GM19372 (cell line): Measurements from ENCODE around the gene ASB5.
"Not testable (repeated sequence)": the region's sequence is repeated elsewhere in the genome, so short reads cannot be mapped to it uniquely, and the experiment has no call there.

Experiments
- ATAC-seq: cut with Tn5 transposase; IDR thresholded peaks from one replicate; pipeline ENCODE4 v1.9.1; 2021; ENCODE audit warnings: mild to moderate bottlenecking, low read depth, moderate library complexity; ENCODE audit not compliant: unreplicated experiment

Gene ASB5

DNA sequence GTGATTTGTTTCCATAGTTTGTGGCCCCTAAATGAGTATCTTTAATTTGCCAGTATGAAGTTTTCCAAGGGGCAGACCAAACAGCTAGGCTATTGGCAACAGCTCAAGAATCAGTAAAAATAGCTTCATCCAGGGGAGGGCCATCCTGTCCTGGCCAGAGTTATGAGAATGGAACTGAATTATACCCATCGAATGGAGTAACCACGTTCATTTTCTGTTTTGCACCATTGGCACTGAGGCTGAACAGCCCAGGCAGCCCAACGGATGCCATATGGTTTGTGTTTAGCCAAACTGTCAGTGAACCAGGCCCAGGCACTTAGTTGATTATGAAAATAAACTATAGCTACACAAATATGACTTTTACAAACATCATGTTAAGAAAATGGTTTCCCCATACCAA is 17.7 kb upstream of the ASB5 start:
- ATAC-seq: no peak

DNA sequence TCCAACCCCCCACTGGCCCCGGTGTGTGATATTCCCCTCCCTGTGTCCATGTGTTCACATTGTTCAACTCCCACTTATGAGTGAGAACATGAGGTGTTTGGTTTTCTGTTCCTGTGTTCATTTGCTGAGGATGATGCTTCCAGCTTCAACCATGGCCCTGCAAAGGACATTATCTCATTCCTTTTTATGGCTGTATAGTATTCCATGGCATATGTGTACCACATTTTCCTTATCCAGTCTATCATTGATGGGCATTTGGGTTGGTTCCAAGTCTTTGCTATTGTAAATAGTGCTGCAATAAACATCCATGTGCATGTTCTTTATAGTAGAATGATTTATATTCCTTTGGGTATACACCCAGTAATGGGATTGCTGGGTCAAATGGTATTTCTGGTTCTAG is 10.5 kb upstream of the ASB5 start:
- not testable (repeated sequence) for ATAC-seq

DNA sequence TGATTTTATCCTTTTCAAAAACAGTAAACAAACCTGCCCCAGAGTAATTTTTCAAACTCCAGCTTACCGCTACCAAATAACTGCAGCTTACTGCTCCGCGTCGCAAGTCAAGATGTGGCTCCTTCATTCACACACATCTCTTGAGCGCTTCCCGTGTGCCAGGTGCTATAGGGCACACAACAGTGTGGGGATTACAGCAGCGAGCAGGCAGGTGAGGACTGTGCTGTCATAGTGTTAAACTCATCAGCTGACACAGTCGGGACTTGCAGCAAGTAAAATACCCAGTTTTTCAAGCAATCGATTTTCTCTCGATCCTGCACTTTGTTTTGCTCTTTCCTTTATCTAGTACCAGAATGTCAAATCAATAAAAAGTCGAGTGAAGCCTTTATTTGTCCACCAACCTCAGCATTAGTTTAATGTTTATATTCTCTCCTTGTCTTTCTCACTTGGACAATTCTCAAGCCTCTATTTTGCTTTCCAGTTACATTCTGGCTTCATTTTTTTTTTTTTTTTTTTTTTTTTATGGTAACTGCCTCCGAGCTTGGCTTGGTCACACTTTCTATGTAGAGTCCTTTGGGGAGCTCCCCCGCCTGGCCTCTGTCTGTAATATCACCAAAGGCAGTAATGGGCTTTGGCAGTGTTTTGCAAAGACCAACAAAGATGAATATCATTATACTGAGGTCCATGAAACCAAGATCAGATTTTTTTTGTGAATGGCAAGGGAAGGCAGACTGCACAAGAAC is 8.3 kb upstream of the ASB5 start:
- peak; percentile 95 for ATAC-seq

DNA sequence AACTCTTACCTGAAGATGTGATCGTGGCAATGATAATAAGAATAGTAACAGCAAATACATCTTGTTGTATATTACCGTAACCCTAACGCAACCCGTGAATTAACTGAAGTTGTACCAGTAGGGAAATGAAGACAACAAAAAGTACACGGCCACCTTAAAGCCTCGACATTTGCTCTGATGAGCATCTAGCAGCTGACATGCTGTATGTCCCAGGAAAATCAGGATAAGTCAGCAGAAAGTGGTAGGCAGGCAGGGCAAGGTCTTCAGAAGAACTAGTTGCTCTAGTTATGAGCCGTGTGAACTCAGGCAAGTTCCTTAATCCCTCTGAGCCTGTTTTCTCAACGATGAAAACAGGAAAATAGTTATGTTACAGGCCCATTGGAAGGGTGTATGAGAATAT is 7.7 kb upstream of the ASB5 start:
- ATAC-seq: no peak

DNA sequence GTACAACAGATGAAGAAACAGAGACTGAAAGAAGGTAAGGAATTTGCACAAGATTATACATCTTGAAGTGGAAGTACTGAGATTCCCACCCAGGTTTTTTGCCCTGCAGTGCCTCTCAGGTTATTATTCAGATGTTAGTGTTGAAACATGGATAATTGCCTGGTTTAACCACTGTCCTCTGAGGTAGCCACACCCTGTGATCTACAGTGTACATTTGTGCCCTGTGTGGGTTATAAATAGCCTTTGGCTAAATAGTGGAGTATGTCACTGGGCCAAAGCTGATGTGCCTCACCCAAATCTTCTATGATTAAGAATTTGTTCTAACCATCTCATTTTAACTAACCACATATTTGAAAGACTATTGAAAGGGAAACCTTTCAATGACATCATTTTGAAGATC is 5.4 kb upstream of the ASB5 start:
- ATAC-seq: no peak

DNA sequence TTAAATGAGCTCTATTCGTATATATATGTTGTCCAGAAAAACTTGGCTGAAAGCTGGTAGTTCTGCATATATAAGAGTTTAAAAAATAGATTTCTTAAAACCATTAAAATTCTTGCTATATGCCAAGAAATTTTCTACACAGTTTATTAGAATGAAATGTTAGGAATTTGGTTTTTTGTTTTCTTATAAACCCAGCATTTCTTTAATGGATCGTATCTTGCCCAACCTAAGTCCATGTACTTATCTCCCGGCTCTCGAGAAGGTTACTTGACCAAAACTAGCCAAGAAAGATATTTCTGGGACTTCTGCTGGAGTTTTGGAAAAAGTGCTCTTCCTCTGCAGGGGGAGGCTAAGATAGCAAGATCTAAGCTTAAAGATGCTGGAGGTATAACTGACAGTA is 4.7 kb upstream of the ASB5 start:
- no peak for ATAC-seq

DNA sequence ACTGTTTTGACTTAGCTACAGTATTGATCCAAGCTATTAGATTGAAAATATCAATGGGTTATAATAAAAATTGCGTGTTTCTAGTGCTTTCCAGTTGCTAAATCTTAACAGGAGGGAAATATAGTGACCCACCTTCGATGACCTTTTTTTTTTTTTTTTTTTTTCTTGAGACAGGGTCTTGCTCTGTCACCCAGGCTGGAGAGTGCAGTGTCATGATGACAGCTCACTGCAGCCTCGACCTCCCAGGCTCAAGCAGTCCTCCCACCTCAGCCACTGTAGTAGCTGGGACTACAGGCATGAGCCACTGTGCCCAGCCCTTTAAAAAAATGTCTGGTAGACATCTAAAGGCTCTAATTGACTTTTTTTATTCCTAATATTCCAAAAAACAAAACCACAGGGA is 3.8 kb upstream of the ASB5 start:
- no peak for ATAC-seq

DNA sequence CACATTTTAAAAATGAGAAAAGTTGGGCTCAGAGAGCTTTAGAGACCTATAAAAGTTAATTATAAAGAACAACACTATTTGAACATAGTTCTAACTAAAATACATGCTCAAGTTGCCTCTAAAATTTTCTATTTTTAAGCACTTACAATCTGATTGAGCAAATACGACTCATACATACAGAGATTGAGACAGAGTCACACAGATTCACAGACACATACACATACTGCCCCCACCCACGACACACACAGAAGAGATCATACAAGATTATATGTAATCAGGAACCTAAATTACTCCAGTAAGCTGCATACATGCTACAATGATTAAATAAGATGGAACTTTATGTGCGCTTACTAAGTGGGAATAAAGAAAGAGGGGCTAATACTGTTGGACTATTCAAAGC is 2.7 kb upstream of the ASB5 start:
- ATAC-seq: no peak

DNA sequence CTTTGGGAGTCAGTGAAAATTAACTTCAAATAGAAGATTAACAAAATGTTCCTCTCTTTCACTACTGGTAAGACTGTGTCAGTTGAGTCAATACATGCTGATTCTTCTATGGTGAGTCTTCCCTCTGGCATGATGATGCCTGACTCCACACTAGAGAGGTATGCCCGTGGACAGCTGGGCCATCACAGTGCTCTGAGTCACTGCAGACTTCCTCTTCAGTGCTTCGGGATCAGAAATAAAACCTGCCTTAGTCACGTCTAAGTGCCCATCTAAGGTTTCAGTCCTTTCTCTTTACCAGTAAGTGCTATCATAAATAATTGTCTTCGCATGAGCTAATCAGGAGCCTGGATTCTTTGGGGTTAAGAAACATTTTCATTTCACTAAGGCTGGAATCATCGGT is 1.6 kb upstream of the ASB5 start:
- no peak for ATAC-seq

DNA sequence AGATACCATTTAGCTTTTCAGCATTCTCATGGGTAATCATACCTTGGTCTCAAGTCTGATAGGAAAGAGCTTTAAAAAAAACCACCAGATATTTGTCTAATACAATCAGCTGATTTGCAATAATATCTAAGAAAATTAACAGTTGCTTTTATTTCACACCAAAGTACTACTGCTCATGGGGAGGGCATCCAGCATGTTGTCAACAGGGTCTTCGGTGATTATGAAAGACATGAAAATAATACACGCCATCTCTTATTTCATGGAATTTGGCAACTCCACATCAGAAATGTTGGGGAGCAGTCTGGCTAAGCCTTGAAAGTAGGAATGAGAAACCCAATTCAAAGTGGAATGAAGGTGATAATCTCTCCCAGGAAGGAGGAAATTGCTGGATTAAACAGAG is 3.0 kb downstream of the ASB5 start:
- ATAC-seq: no peak

DNA sequence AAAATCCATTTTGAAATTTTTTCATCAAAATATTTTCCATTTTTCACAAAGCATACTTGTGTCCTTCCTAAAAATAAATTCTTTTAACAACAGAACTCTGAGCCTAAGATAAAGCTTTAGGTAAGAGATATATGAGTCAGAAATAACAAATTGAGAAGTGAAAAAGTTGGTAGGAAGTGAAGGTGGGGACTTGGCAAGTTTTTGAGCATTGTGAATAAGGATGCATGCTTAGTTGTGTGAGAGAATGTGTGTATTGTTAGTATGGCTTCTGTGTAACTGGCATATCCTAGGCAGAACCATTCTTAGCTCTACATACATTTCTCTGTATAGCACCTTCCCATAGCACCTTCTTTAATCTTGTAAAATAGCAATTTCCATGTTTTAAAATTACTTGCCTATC is 6.8 kb downstream of the ASB5 start:
- ATAC-seq: no peak

DNA sequence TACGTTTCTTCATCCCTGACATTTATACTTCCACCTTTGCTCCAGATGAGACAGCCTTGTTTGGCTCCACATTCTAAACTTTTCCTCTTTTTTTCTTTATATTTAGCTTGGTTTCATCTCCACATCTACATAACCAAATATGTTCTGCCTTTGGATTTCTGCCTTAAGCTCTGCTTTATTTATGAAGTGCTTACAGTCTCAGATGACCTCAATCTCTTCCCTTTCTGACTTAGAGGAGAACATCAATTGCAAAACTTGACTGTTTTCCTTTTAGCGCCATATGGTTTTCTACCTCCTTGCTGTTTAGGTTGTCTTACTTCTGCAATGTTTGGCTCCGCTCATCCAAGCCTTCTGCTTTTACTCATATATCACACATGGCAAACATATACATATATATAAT is 7.5 kb downstream of the ASB5 start:
- ATAC-seq: no peak

DNA sequence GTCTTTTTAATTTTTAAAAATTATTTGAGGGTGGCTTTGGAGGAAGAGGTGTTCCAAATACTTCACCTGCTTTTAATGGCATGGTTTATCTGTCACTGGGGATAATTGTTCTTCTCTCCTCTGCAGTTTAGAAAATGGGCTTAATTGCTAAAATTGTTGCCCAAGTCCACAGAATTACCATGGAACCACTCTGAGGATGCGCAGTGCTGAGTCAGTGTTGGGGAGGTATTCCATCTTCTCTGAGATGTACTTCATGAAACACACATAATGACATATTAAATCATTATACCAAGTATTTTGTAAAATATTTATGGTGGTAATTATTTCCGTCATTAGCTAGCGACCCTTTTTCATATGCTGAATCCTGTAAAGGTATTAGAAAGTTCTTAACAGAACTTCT is 8.0 kb downstream of the ASB5 start:
- ATAC-seq: no peak

DNA sequence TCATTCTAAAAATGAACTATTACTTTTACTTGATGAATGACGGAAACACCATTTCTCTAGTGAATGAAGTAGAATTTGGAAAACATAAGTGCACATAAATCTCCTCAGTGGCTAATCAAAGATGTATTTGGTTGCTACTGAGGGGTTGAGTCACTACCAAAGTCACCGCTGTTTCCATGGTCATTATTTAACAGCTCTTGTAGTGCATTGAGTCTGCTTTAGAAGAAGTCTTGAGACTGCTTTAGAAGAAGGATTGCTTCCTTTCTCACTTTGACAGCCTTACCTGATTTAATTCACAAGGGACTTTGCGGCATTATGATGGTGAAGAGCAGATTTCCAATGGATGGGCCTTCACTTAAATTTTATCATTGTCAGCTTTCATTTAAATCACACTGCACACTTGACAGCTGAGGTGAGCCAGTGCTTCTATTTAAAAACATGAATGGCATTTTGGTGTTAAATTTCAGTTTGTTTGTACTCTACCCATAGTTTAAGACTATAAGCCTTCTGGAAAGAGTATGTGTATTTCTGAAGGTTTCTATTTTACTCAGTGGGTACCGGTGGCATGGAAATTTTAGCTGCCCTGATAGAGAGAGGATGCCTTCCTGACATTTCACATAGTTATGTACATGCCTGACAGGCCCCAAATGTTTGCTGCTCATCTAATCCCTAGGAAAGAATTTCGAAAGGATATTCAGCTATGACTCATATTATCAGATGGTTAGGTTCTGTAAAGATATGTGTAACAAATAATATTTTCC is 9.5 kb downstream of the ASB5 start:
- ATAC-seq: no peak

DNA sequence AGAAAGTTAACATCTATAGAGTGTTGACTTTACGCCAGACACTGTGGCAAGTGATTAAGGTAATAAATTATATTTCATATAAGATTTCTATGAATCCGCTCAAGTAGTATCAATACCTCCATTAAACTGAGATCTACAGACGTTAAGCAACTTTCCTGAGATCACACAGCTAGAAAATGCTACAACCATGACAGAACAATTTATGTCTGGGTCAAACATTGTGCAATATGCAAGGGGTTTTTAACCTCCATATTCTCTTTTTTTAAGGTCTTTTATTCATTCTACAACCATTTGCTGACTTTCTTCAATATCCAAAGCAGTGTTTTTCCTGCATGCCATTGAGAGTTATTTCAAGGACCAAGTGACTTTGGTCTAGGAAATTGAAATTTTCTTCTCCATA is 10.9 kb downstream of the ASB5 start:
- ATAC-seq: no peak

DNA sequence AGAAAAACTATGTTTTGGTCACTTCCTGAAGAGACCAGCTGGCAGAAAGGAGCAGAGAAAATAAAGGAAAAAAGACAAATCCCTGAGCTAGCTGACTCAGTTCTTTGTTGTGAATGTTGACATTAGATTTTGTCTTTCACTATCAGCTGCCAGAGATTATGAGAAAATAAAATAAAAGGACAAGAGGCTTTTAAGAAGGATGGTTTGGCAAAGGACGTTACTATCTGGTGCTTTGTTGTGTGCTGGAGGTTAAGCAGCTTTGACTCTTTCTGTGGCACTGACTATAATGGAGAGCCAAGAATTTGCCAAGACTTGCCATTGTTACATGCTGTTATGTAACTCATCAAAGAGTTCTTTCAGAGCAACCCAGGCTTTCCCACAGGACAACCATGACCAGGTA is 12.1 kb downstream of the ASB5 start:
- no peak for ATAC-seq

DNA sequence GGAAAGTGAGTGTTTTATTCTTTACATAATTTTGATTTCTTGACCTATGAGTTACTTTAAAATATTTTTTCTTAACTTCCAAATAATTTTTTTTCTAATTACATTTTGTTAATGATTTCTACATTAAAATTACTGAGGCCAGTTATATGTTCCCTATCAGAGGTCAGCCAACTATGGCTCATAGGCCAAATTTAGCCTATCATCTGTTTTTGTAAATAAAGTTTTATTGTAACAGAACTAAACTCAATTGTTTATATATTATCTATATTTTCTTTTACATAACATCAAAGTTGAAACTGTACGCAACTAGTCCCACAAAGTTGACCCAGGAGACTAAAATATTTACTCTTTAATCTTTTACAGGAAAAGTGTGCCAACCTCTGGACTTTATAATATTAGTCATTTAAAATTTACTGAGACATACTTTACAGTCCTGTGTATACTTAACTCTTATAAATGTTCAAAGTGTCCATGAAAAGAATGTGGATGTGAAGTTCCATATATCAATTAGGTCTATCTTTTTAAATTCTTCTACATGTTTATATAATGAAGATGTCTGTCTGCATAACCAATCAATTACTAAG is 26.2 kb downstream of the ASB5 start:
- no peak for ATAC-seq

DNA sequence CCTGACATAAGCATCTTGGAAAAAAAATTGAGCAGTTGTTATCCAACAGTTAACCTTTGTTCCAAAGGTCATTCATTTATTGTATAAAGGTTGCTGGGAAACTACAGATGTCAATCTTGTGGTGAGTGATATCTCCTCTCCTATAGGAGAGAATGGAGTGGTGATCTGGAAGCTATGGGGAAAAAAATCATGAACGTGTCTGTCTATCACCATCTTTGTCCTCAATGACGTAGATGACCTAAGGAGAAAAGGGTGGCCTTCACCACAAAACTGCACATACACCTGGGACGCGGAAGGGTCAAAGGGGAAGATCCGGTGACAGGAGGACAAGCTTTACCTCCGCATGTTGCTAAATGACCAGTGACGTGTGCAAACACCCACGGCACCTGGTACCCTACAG is 27.3 kb downstream of the ASB5 start:
- ATAC-seq: no peak

DNA sequence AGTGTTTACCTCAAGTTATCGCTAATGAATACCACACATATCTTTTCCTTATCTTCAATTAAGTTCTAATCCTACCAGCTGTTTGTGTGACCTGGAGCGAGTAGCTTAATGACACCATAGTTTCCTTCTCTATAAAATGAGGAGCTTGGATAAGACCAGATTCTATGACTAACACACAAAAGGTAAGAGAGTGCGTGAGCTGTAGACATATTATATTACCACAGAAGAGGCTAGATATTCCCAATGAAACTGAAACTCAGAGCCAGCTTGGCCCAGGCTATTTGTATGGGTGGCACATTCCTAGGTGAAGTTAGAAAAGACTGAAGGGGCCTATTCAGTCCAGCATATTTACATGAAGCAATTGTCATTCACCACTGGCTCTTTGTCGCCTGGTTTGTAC is 30.2 kb downstream of the ASB5 start:
- no peak for ATAC-seq

DNA sequence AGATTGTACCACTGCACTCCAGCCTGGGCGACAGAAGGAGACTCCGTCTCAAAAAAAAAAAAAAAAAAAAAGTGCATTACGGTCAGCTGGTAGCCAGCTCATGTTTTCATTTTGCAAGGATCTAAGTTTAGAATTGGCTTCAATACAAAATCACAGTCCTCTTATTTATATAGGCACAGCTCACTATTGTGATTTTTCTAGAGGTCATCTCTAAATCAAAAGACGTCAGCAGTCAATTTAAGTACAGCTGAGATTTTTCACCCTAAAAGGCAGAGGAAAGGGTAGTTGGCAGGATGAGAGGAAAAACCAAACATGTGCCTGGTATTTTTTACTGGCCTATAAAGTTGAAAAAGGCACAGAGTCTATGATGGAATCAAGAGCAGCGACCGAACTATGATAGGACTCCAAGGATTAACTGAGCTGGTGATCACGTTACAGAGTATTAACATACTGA is 30.8 kb downstream of the ASB5 start:
- no peak for ATAC-seq

DNA sequence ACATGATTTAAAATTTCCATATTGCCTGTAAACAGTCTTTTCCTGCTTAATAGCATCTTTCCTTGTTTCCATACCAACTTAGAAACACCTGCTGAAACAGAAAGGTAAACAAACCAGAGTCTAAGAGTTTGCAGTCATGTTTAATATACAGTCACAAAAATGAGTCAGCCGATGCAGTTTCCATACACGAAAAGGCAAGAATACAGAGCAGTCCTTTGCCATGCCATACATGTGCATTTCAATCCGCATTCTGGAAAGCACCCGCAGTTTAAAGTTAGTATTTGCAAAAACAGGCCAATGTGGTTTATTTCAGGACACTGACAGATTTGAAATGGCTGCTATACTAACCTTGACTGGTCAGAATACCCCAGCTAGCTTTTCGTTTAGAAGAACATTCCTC is 32.1 kb downstream of the ASB5 start:
- ATAC-seq: no peak

DNA sequence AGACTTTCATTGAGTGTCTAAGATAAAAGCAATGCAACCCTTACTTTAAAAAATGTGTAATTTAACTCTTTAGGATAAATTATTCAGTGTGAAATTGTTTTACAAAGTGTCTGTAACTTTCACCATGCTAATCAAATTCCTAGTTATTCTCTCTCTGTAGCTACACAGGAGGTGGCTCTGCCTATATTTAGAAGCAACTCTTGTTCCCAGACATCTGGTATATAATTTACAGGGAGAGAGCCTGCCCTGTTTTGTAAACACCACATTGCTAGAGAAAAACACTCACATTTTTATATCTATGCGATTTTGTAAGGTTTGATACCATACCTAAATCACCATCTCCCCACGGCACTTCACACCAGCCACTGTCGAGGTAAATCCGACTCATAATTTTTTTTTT is 38.2 kb downstream of the ASB5 start:
- ATAC-seq: no peak
